WTC11 (cell line): ENCODE data around the gene ZMYM1. TPM values are rescaled to one million over a fixed set of nuclear protein-coding genes. Genes with fewer than 3 reads are reported as not detected.
"Not testable (repeated sequence)": the region's sequence is repeated elsewhere in the genome, so short reads cannot be mapped to it uniquely, and the experiment has no call there.

Experiments
- ATAC-seq: fragments of 200-7000 bp; cut with Tn5 transposase; 2 replicates; pipeline ENCODE4 v1.10.0; 2021; ENCODE audit warnings: mild to moderate bottlenecking, moderate library complexity
- CTCF ChIA-PET: fragments of 300-600 bp; sonication (Branson Sonifier 250); formaldehyde crosslinking; loops from one replicate; lab custom pipeline; 2021; ENCODE audit warnings: antibody characterized with exemption; lab: Charles Lee
- POLR2A ChIA-PET: fragments of 350-600 bp; sonication (Branson Sonifier 250); formaldehyde crosslinking; loops from one replicate; lab custom pipeline; 2021; ENCODE audit warnings: antibody characterized with exemption; lab: Charles Lee
- DNase-seq: peaks from one replicate; pipeline ENCODE4 v3.0.0; 2021; ENCODE audit warnings: low spot score
- H3K27ac Mint-ChIP-seq: 2 replicates; pipeline ENCODE4 v1.8.0; 2021; ENCODE audit warnings: mixed read lengths
- H3K27me3 Mint-ChIP-seq: 2 replicates; pipeline ENCODE4 v1.8.0; 2021; ENCODE audit warnings: low read depth, mild to moderate bottlenecking, moderate library complexity, mixed read lengths
- H3K36me3 Mint-ChIP-seq: 2 replicates; pipeline ENCODE4 v1.8.0; 2021; ENCODE audit warnings: mixed read lengths
- H3K4me1 Mint-ChIP-seq: 2 replicates; pipeline ENCODE4 v1.8.0; 2022; ENCODE audit warnings: mixed read lengths
- H3K4me3 Mint-ChIP-seq: 2 replicates; pipeline ENCODE4 v1.8.0; 2021; ENCODE audit warnings: mild to moderate bottlenecking, moderate library complexity, mixed read lengths
- H3K9me3 Mint-ChIP-seq: 2 replicates; pipeline ENCODE4 v1.8.0; 2021; ENCODE audit warnings: mixed read lengths
- ATF3 ChIP-seq: sonication (generic); formaldehyde crosslinking; conservative IDR thresholded peaks from 2 replicates; pipeline ENCODE4 v1.8.1; 2022; ENCODE audit warnings: mild to moderate bottlenecking, missing genetic modification reagents
- ESRRA ChIP-seq: sonication (generic); formaldehyde crosslinking; IDR thresholded peaks from 2 replicates; pipeline ENCODE4 v1.8.1; 2022; ENCODE audit warnings: mild to moderate bottlenecking, missing genetic modification reagents, borderline replicate concordance
- FOXK1 ChIP-seq: sonication (generic); formaldehyde crosslinking; IDR thresholded peaks from 2 replicates; pipeline ENCODE4 v1.8.0; 2022; ENCODE audit warnings: mild to moderate bottlenecking, moderate library complexity, missing genetic modification reagents
- NR1H2 ChIP-seq: sonication (generic); formaldehyde crosslinking; IDR thresholded peaks from 2 replicates; pipeline ENCODE4 v1.9.0; 2021; ENCODE audit warnings: mild to moderate bottlenecking, moderate library complexity, missing genetic modification reagents
- NR2C2 ChIP-seq: sonication (generic); formaldehyde crosslinking; IDR thresholded peaks from 2 replicates; pipeline ENCODE4 v1.8.0; 2022; ENCODE audit warnings: mild to moderate bottlenecking, missing genetic modification reagents
- STAT6 ChIP-seq: sonication (generic); formaldehyde crosslinking; conservative IDR thresholded peaks from 2 replicates; pipeline ENCODE4 v1.8.1; 2023; ENCODE audit warnings: mild to moderate bottlenecking, low read depth, missing genetic modification reagents, moderate library complexity
- USF2 ChIP-seq: sonication (generic); formaldehyde crosslinking; IDR thresholded peaks from 2 replicates; pipeline ENCODE4 v1.8.1; 2023; ENCODE audit warnings: mild to moderate bottlenecking, missing genetic modification reagents, moderate library complexity
- ZNF232 ChIP-seq: sonication (generic); formaldehyde crosslinking; IDR thresholded peaks from 2 replicates; pipeline ENCODE4 v1.8.0; 2022; ENCODE audit warnings: mild to moderate bottlenecking, missing genetic modification reagents
- ZNF416 ChIP-seq: fragments of 250-450 bp; sonication (Bioruptor Pico); IDR thresholded peaks from 2 replicates; pipeline ENCODE4 v1.9.0; 2021; ENCODE audit warnings: mild to moderate bottlenecking, inconsistent platforms
- ZNF532 ChIP-seq: fragments of 250-450 bp; sonication (Bioruptor Pico); IDR thresholded peaks from 2 replicates; pipeline ENCODE4 v1.9.0; 2021; ENCODE audit warnings: mild to moderate bottlenecking, borderline replicate concordance
- ZNF671 ChIP-seq: fragments of 250-450 bp; sonication (Bioruptor Pico); IDR thresholded peaks from 2 replicates; pipeline ENCODE4 v1.8.0; 2021; ENCODE audit warnings: mild to moderate bottlenecking
- total RNA-seq: library from RNA; stranded (reverse); gene quantifications from 3 replicates; pipeline ENCODE4 v1.2.3, GENCODE V29; 2021
- TF ChIP-seq, protein P1 (sequence below): sonication (generic); formaldehyde crosslinking; IDR thresholded peaks from 2 replicates; pipeline ENCODE4 v1.8.0; 2022; ENCODE audit warnings: mild to moderate bottlenecking, missing genetic modification reagents
- TF ChIP-seq, protein P2 (sequence below): fragments of 200-600 bp; IDR thresholded peaks from 2 replicates; pipeline ENCODE4 v1.8.0; 2022; ENCODE audit warnings: antibody characterized with exemption
- TF ChIP-seq, protein P3 (sequence below): sonication (generic); formaldehyde crosslinking; IDR thresholded peaks from 2 replicates; pipeline ENCODE4 v1.8.0; 2022; ENCODE audit warnings: mild to moderate bottlenecking, missing genetic modification reagents

The ZMYM1 gene
- total RNA-seq, 1 experiment from 2014 or later, result 38.5 TPM

GRCh38 chr1:35129080-35129479 lies 49.9 kb downstream of the ZMYM1 start (continued):
- TF ChIP-seq, protein P1, sequence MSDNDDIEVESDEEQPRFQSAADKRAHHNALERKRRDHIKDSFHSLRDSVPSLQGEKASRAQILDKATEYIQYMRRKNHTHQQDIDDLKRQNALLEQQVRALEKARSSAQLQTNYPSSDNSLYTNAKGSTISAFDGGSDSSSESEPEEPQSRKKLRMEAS (CRISPR knock-in tag), result no peak
- TF ChIP-seq ATF3, result no peak

- Mint-ChIP-seq H3K27ac (no peak overlapping the region), H3K9me3 (peaks cover 25% of the 10 kb centered on the region)
- ChIA-PET POLR2A (no interaction called here), CTCF (no interaction called here)
- TF ChIP-seq ESRRA (CRISPR knock-in tag) (no peak), ZNF232 (CRISPR knock-in tag) (no peak), USF2 (CRISPR knock-in tag) (no peak), NR2C2 (no peak), FOXK1 (no peak), ZNF416 (CRISPR knock-in tag) (no peak), NR1H2 (CRISPR knock-in tag) (no peak), STAT6 (CRISPR knock-in tag) (no peak), ZNF532 (no peak), ZNF671 (CRISPR knock-in tag) (no peak)
- TF ChIP-seq, protein P2, sequence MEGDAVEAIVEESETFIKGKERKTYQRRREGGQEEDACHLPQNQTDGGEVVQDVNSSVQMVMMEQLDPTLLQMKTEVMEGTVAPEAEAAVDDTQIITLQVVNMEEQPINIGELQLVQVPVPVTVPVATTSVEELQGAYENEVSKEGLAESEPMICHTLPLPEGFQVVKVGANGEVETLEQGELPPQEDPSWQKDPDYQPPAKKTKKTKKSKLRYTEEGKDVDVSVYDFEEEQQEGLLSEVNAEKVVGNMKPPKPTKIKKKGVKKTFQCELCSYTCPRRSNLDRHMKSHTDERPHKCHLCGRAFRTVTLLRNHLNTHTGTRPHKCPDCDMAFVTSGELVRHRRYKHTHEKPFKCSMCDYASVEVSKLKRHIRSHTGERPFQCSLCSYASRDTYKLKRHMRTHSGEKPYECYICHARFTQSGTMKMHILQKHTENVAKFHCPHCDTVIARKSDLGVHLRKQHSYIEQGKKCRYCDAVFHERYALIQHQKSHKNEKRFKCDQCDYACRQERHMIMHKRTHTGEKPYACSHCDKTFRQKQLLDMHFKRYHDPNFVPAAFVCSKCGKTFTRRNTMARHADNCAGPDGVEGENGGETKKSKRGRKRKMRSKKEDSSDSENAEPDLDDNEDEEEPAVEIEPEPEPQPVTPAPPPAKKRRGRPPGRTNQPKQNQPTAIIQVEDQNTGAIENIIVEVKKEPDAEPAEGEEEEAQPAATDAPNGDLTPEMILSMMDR, result no peak
- TF ChIP-seq, protein P3, sequence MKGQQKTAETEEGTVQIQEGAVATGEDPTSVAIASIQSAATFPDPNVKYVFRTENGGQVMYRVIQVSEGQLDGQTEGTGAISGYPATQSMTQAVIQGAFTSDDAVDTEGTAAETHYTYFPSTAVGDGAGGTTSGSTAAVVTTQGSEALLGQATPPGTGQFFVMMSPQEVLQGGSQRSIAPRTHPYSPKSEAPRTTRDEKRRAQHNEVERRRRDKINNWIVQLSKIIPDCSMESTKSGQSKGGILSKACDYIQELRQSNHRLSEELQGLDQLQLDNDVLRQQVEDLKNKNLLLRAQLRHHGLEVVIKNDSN (CRISPR knock-in tag), result no peak
- TF ChIP-seq, protein P1 (CRISPR knock-in tag), result no peak
- TF ChIP-seq, all 79 proteins: peak for 0
- H3K4me1 Mint-ChIP-seq, result no peaks in the 10 kb centered on the region
- H3K4me3 Mint-ChIP-seq, result no peak overlapping the region
- H3K36me3 Mint-ChIP-seq, result peaks cover 18% of the 10 kb centered on the region
- no peak for DNase-seq
- no peak for ATAC-seq
- H3K27me3 Mint-ChIP-seq, result peaks cover 40% of the 10 kb centered on the region
Measured at GRCh38 chr1:35136780-35137179, 57.6 kb downstream of the ZMYM1 start.

DNA sequence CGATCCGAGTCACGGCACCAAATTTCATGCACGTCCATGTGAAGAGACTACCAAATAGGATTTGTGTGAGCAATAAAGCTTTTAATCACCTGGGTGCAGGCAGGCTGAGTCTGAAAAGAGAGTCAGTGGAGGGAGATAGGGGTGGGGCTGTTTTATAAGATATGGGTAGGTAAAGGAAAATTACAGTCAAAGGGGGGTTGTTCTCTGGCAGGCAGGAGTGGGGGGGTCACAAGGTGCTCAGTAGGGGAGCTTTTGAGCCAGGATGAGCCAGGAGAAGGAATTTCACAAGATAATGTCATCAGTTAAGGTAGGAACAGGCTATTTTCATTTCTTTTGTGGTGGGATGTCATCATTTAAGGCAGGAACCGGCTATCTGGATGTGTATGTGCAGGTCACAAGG lies 58.4 kb downstream of the ZMYM1 start:
- Mint-ChIP-seq H3K27me3 (peaks cover 40% of the 10 kb centered on the region), H3K9me3 (peaks cover 25% of the 10 kb centered on the region), H3K36me3 (peaks cover 18% of the 10 kb centered on the region)
- H3K4me3 Mint-ChIP-seq, CTCF ChIA-PET, DNase-seq, ATAC-seq, POLR2A ChIA-PET, H3K27ac Mint-ChIP-seq, H3K4me1 Mint-ChIP-seq: not testable (repeated sequence)

DNA sequence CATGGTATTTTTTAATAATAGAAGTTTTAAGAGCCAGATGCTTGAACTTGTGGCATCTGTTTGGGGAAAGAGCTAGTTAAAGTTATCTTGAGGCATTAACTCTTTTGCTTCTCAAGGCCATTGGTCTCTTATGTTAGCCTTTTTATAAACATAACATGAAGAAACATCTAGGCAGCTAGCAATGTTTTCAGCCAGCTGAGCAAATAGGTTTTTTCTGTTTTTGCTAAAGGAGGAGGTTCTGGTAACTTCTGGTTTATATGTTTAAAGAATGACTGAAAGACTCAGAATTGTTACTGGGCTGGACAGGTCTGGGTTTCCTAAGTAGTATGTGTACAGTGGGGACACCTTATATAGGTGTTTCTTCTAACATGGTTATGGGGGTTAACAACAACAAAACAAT lies 63.1 kb downstream of the ZMYM1 start:
- H3K27ac Mint-ChIP-seq, POLR2A ChIA-PET, H3K4me3 Mint-ChIP-seq: not testable (repeated sequence)

GRCh38 chr1:35142728-35143127 lies 63.5 kb downstream of the ZMYM1 start:
- Mint-ChIP-seq H3K4me1 (peaks cover 12% of the 10 kb centered on the region), H3K27me3 (peaks cover 18% of the 10 kb centered on the region)
- H3K4me3 Mint-ChIP-seq, DNase-seq, POLR2A ChIA-PET, ATAC-seq, CTCF ChIA-PET, H3K27ac Mint-ChIP-seq, H3K9me3 Mint-ChIP-seq, H3K36me3 Mint-ChIP-seq: not testable (repeated sequence)

More for the DNA sequence above, 63.1 kb downstream of the ZMYM1 start:
- peaks cover 12% of the 10 kb centered on the region for H3K4me1 Mint-ChIP-seq
- peaks cover 22% of the 10 kb centered on the region for H3K27me3 Mint-ChIP-seq
- CTCF ChIA-PET, ATAC-seq, H3K36me3 Mint-ChIP-seq, H3K9me3 Mint-ChIP-seq, DNase-seq: not testable (repeated sequence)
